AG04450 (cell line): ENCODE data around the gene SLC44A1. TPM values are rescaled to one million over a fixed set of nuclear protein-coding genes. Genes with fewer than 3 reads are reported as not detected.

Source experiments
- CTCF ChIA-PET: fragments of 300-600, 350-600 bp; formaldehyde crosslinking; extraction: SDS; loops from one replicate; lab custom pipeline; 2022; ENCODE audit warnings: antibody characterized with exemption, inconsistent platforms; lab: Charles Lee
- POLR2A ChIA-PET: fragments of 350-600 bp; formaldehyde crosslinking; extraction: SDS; loops from one replicate; lab custom pipeline; 2021; ENCODE audit warnings: antibody characterized with exemption, inconsistent platforms; lab: Yijun Ruan, JAX
- DNase-seq: peaks from one replicate; pipeline ENCODE4 v3.0.0-alpha.2; 2011; ENCODE audit warnings: low read depth, low spot score
- H3K27ac ChIP-seq: one replicate; pipeline ENCODE4 v1.5.1; 2012; ENCODE audit warnings: low read depth, low read length, control low read depth
- H3K27me3 ChIP-seq: one replicate; pipeline ENCODE4 v1.6.0; 2012; ENCODE audit warnings: low read length; ENCODE audit not compliant: control insufficient read depth, insufficient read depth
- H3K4me3 ChIP-seq: 2 replicates; pipeline ENCODE4 v1.5.1; 2011; ENCODE audit warnings: mild to moderate bottlenecking, low read depth, low read length, control low read depth
- H3K9me3 ChIP-seq: 2 replicates; pipeline ENCODE4 v1.5.1; 2012; ENCODE audit warnings: low read length; ENCODE audit not compliant: control insufficient read depth, insufficient read depth
- CTCF ChIP-seq: IDR thresholded peaks from 2 replicates; pipeline ENCODE4 v1.5.1; 2011; ENCODE audit warnings: low read depth, low read length, control low read depth, inconsistent platforms
- polyA plus RNA-seq: library from polyadenylated mRNA; depleted of rRNA; stranded (reverse); fragments of >200 nt; gene quantifications from 2 replicates; pipeline ENCODE4 v1.2.3, GENCODE V29; 2011

SLC44A1 gene
- polyA plus RNA-seq, 1 experiment: 15.6 TPM

- TF ChIP-seq CTCF: no peak
- Histone ChIP-seq H3K27me3 (no peaks in the 10 kb centered on the region), H3K9me3 (no peaks in the 10 kb centered on the region), H3K27ac (no peak overlapping the region), H3K4me3 (no peak overlapping the region)
- no peak for DNase-seq
- ChIA-PET POLR2A (no interaction called here), CTCF (interaction anchor here (0.6 to 0.8 kb wide), 2 partner anchors 24 to 27 kb away, joined by 3 to 4 read pairs; no protein-coding TSS in a partner anchor)
Observed at GRCh38 chr9:105391288-105391687, 146.8 kb downstream of the SLC44A1 start.

GRCh38 chr9:105392531-105392930, 148.1 kb downstream of the SLC44A1 start:
- Histone ChIP-seq H3K27ac (no peak overlapping the region), H3K9me3 (no peaks in the 10 kb centered on the region), H3K27me3 (no peaks in the 10 kb centered on the region), H3K4me3 (no peak overlapping the region)
- POLR2A ChIA-PET: no interaction called here
- TF ChIP-seq CTCF: no peak
- CTCF ChIA-PET: no interaction called here
- DNase-seq: no peak

- no peak for TF ChIP-seq CTCF
- ChIA-PET CTCF (no interaction called here), POLR2A (interaction anchor here (1.7 kb wide), 1 partner anchor 149 kb away, joined by 3 read pairs; the partner anchor contains the start of gene SLC44A1)
Observed at GRCh38 chr9:105393576-105394344, 149.3 kb downstream of the SLC44A1 start.

GRCh38 chr9:105396441-105396840, 152.0 kb downstream of the SLC44A1 start:
- DNase-seq: no peak
- H3K4me3 ChIP-seq: no peak overlapping the region
- ChIA-PET CTCF (interaction anchor here (1.1 kb wide), 1 partner anchor 9 kb away, joined by 10 read pairs; no protein-coding TSS in a partner anchor), POLR2A (interaction anchor here (0.6 kb wide), 3 partner anchors 9 to 469 kb away, joined by 3 to 4 read pairs (median 3); no protein-coding TSS in a partner anchor)
- H3K27ac ChIP-seq: no peak overlapping the region
- TF ChIP-seq CTCF: no peak
- no peaks in the 10 kb centered on the region for H3K27me3 ChIP-seq
- H3K9me3 ChIP-seq: no peaks in the 10 kb centered on the region

More at GRCh38 chr9:105393576-105394344, 149.3 kb downstream of the SLC44A1 start:
- Histone ChIP-seq H3K4me3 (no peak overlapping the region), H3K27ac (no peak overlapping the region), H3K9me3 (no peaks in the 10 kb centered on the region), H3K27me3 (no peaks in the 10 kb centered on the region)
- DNase-seq: no peak

- no peaks in the 10 kb centered on the region for H3K9me3 ChIP-seq
- POLR2A ChIA-PET: no interaction called here
- no peak for DNase-seq
- CTCF ChIA-PET: no interaction called here
- TF ChIP-seq CTCF: no peak
- H3K4me3 ChIP-seq: no peak overlapping the region
- no peak overlapping the region for H3K27ac ChIP-seq
- no peaks in the 10 kb centered on the region for H3K27me3 ChIP-seq
Observed at GRCh38 chr9:105396901-105397300, 152.4 kb downstream of the SLC44A1 start.
